ENCODE measurements around the gene PIGL. TPM values are rescaled to one million over a fixed set of nuclear protein-coding genes. Genes with fewer than 3 reads are reported as not detected.
"Not testable (repeated sequence)": the region's sequence is repeated elsewhere in the genome, so short reads cannot be mapped to it uniquely, and the experiment has no call there.

PIGL gene
- total RNA-seq, 2 donors from 2014 or later: 52.1 to 124 TPM

DNA sequence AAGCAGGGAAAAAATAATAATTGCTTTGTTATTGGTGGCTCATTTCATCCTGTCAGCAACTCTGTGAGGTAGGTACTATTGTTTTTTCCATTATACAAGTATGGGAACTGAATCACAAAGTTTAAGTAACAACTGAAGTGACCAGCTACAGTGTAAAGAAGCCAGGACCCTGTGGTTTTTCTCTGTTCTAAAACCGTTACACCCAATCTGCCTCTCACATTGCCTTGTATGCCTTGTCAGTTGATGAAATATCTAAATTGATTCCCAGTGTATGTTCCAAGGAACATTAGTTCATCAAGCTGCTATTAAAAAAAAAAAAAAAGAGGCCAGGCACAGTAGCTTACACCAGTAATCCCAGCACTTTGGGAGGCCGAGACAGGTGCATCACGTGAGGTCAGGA, 5.4 kb downstream of the PIGL start:
- Histone ChIP-seq H3K9me3 (no peaks in the 10 kb centered on the region), H3K4me3 (no peak overlapping the region), H3K4me1 (ENCODE audit: control insufficient read depth in 1 of 2, low read depth in 2 of 2) (peaks cover 7 to 10% of the 10 kb centered on the region in 2 donors), H3K27ac (no peak overlapping the region), H3K27me3 (replicated peaks; ENCODE audit: insufficient read depth) (no peaks in the 10 kb centered on the region), H3K36me3 (peaks cover 3% of the 10 kb centered on the region)
- ATAC-seq (ENCODE audit: insufficient number of reproducible peaks, low FRiP score, low read depth) (no peak), DNase-seq (ENCODE audit: low spot score) (no peak)
- TF ChIP-seq, protein P1, sequence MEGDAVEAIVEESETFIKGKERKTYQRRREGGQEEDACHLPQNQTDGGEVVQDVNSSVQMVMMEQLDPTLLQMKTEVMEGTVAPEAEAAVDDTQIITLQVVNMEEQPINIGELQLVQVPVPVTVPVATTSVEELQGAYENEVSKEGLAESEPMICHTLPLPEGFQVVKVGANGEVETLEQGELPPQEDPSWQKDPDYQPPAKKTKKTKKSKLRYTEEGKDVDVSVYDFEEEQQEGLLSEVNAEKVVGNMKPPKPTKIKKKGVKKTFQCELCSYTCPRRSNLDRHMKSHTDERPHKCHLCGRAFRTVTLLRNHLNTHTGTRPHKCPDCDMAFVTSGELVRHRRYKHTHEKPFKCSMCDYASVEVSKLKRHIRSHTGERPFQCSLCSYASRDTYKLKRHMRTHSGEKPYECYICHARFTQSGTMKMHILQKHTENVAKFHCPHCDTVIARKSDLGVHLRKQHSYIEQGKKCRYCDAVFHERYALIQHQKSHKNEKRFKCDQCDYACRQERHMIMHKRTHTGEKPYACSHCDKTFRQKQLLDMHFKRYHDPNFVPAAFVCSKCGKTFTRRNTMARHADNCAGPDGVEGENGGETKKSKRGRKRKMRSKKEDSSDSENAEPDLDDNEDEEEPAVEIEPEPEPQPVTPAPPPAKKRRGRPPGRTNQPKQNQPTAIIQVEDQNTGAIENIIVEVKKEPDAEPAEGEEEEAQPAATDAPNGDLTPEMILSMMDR (IDR thresholded peaks at IDR 0.05): no peak

DNA sequence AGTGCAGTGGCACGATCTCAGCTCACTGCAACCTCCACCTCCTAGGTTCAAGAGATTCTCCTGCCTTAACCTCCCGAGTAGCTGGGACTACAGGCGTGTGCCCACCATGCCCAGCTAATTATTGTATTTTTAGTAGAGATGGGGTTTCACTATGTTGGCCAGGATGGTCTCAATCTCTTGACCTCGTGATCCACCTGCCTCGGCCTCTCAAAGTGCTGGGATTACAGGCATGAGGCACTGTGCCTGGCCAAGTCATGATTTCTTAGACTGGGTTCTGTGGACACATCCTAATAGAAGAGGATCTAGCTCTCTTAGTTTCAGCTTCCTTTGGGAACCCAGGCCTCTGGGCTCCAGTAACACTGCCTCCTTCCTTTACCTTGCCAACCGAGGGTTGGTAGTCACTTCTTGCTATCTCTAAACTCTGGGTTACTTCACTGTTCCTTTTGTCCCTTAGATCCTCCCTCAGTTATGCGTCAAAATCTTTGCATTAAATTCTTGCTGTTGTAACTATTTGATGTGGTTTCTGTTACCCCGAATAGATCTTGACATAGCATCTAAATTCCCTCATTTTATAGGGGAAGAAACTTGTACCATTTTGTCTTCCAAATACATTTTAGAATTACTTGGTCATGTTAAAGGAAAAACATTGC, 13.0 kb downstream of the PIGL start:
- DNase-seq (ENCODE audit: low spot score); H3K4me1 ChIP-seq (ENCODE audit: control insufficient read depth in 1 of 2, low read depth in 2 of 2); H3K36me3 ChIP-seq; ATAC-seq (ENCODE audit: insufficient number of reproducible peaks, low FRiP score, low read depth); H3K4me3 ChIP-seq; H3K9me3 ChIP-seq; H3K27me3 ChIP-seq (replicated peaks; ENCODE audit: insufficient read depth); H3K27ac ChIP-seq: not testable (repeated sequence)

DNA sequence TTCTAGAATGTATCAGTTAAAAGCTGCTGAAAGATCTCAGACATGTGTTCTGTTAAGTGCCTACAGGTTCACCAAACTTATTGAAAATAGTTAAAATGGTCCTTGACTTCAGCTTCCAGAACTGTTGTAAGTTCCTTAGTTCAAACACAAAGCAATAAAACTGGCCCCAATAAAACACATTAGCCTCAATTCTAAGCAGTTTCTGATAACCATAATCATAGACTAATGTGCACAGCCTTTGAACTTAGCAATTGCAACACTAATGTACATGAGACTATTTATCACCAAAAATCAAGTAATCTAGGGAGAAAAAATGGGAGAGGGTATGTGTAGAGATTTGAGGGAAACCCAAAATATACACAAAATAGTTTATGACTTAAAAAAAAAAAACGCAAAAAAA, 15.4 kb downstream of the PIGL start:
- Histone ChIP-seq H3K4me1 (ENCODE audit: control insufficient read depth in 1 of 2, low read depth in 2 of 2) (no peaks in the 10 kb centered on the region), H3K27me3 (replicated peaks; ENCODE audit: insufficient read depth) (no peaks in the 10 kb centered on the region), H3K27ac (no peak overlapping the region), H3K36me3 (no peaks in the 10 kb centered on the region), H3K9me3 (no peaks in the 10 kb centered on the region), H3K4me3 (no peak overlapping the region)
- ATAC-seq (ENCODE audit: insufficient number of reproducible peaks, low FRiP score, low read depth): no peak
- TF ChIP-seq, protein P1 (IDR thresholded peaks at IDR 0.05): no peak
- no peak for DNase-seq (ENCODE audit: low spot score)

GRCh38 chr17:16239931-16240330, 22.9 kb downstream of the PIGL start:
- no peaks in the 10 kb centered on the region for H3K27me3 ChIP-seq (replicated peaks; ENCODE audit: insufficient read depth)
- no peaks in the 10 kb centered on the region for H3K9me3 ChIP-seq
- TF ChIP-seq, protein P1 (IDR thresholded peaks at IDR 0.05): no peak
- H3K27ac ChIP-seq: no peak overlapping the region
- peaks cover 3% of the 10 kb centered on the region for H3K36me3 ChIP-seq
- no peak overlapping the region for H3K4me3 ChIP-seq
- no peaks in the 10 kb centered on the region for H3K4me1 ChIP-seq (ENCODE audit: control insufficient read depth in 1 of 2, low read depth in 2 of 2)
- ATAC-seq (ENCODE audit: insufficient number of reproducible peaks, low FRiP score, low read depth) (no peak), DNase-seq (ENCODE audit: low spot score) (no peak)

DNA sequence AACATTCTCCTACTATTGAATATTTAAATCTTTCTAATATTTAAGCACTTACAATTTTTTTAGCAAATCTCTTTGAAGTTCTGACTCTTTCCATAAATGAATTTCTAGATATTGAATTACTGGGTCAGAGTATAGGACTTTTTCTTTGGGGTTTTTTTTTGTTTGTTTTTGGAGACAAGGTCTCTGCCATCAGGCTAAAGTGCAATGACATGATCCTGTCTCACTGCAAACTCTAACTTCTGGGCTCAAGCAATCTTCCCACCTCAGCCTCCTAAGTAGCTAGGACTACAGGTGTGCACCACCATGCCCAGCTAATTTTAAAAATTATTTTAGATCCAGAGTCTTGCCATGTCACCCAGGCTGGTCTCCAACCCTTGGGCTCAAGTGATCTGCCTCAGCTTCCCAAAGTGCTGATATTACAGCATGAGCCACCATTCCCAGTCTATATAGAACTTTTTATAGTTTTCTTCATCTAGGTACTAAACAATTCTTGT, 24.9 kb downstream of the PIGL start:
- Histone ChIP-seq H3K4me1 (ENCODE audit: control insufficient read depth in 1 of 2, low read depth in 2 of 2) (no peaks in the 10 kb centered on the region), H3K4me3 (no peak overlapping the region), H3K36me3 (peaks cover 3% of the 10 kb centered on the region), H3K9me3 (no peaks in the 10 kb centered on the region), H3K27me3 (replicated peaks; ENCODE audit: insufficient read depth) (no peaks in the 10 kb centered on the region), H3K27ac (no peak overlapping the region)
- TF ChIP-seq, protein P1 (IDR thresholded peaks at IDR 0.05): no peak
- ATAC-seq (ENCODE audit: insufficient number of reproducible peaks, low FRiP score, low read depth) (no peak), DNase-seq (ENCODE audit: low spot score) (no peak)

DNA sequence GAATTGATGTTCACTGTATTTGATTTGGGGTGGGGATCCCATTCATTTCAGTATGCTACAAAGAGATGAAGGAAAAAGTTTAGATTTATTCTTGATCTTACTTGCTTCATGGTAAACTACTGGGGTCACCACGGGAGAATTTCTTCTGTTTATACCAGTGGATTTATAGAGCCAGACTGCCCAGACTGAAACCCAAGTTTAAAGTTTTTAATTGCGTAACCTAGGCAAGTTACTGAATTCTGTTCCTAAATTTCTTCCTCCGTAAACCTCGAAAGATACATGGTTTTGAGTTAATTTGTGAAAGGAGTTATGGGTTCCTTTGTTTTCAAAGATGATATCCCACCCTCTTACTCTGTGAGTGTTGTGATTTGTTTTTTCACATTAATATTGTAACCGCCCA, 26.4 kb downstream of the PIGL start:
- Histone ChIP-seq H3K9me3 (no peaks in the 10 kb centered on the region), H3K4me3 (no peak overlapping the region), H3K36me3 (peaks cover 3% of the 10 kb centered on the region), H3K27me3 (replicated peaks; ENCODE audit: insufficient read depth) (no peaks in the 10 kb centered on the region), H3K4me1 (ENCODE audit: control insufficient read depth in 1 of 2, low read depth in 2 of 2) (no peaks in the 10 kb centered on the region), H3K27ac (no peak overlapping the region)
- TF ChIP-seq, protein P1 (IDR thresholded peaks at IDR 0.05): no peak
- DNase-seq (ENCODE audit: low spot score) (no peak), ATAC-seq (ENCODE audit: insufficient number of reproducible peaks, low FRiP score, low read depth) (no peak)

All from thoracic aorta (tissue), 2 donors.